ENCODE results near the gene TOP1.
"Not testable (repeated sequence)": the region's sequence is repeated elsewhere in the genome, so short reads cannot be mapped to it uniquely, and the experiment has no call there.

The TOP1 gene

DNA sequence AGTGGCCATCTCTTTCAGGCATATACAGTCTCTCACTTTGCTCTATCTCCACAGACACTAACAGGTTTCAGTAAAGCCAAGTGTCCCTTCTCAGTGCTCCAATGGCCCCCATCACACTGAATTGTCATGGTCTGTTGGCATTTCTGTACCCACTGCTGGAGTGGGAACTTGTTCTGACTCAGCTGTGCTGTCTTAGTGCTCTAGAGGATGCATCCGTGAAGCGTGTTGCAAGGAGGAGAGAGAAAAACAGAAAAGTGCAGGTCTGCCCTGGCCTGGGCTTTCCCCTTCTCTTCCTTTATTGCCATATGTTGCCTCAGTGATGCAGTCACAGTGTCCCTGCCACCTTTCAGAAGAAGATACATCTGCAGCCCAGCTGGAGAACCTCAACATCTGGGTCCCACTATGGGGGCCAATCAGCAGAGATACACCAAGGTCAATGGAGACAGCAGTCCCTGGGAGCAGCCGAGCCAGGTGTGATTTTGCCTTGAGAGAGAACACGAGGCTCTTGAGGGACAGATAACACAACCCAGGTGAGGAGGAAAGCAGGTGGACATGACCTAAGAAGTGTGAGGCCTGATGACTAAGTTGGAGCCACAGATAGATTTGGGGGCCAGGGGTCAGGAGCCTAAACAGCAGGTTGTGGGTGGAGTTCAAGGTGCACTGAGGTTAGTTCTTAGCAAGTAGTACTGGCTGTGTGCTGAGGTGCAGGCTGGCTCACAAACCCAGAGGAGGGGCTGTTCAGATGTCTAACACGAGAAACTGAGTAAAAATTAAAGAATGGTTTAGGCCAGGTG is 103.2 kb downstream of the TOP1 start:
- DNase-seq (ENCODE audit: low spot score), result no peak

- DNase-seq (ENCODE audit: low spot score), result not testable (repeated sequence)
Measured at GRCh38 chr20:41132388-41132775, 103.8 kb downstream of the TOP1 start.

DNA sequence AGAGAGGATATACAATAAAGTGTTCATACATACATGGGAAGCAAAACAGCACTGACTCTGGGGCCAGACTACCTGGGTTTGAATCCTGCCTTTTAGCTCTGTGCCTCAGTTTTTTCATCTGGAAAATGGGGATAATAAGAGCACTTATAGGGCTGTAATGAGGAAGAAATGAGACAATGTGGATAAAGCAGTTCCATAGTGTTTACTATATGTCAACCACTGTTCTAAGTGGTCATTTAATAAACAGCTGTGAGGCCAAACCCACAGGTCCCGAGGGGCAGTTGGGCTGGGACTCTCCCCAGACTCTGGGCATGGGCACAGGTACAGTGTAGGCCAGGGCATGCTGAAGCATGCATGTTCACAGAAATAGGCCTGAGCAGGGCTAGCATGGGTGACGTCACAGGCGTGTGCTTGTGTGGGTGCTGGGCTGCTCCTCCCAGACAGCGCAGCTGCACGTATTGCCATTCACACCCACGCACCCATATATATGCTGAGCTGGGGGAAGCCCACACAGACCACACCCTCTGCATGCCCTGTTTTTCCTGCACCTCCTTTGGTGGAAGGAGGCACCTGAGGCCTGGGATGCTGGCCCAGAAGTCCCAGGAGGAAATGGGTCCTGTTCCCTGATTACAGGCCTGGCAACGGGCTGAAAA is 105.2 kb downstream of the TOP1 start:
- DNase-seq (ENCODE audit: low spot score), result no peak

DNA sequence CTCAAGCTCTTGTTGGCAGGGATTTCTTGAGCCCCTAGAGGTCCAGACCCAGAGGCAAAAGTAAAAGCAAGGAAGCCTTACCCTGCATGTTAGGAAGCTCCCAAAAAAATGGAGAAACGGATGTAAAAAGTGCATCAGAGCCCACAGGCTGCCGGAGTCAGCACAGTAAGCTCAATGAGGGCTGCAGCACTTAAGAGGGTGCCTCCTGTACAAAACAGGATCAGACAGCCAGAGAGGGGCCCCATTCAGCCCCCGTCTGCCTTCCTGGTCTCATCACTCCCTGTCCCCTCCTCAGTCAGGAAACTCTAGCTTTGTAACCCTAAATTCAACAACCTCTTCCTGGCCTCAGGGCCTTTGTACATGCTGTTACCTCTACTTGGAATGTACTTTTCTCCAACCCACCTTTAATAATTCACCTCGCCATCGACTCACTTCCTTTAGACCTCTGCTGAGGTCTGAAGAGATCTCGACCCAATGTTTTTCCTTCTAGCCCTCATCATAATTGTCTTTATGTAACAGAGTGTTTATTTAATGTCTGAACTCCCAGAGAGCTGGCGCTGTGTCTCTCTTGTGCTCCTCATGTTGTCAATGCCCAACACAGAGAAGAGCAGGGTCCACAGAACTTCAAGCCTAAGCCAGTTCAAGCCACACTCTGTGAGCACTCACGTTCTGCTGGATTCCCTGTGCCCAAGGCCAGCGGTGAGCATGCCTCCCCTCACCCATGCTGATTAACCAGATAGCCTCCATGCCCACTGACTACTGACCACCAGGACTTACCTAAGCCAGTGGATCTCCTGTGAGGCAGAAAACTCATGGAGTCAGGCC is 106.0 kb downstream of the TOP1 start:
- no peak for DNase-seq (ENCODE audit: low spot score)

DNA sequence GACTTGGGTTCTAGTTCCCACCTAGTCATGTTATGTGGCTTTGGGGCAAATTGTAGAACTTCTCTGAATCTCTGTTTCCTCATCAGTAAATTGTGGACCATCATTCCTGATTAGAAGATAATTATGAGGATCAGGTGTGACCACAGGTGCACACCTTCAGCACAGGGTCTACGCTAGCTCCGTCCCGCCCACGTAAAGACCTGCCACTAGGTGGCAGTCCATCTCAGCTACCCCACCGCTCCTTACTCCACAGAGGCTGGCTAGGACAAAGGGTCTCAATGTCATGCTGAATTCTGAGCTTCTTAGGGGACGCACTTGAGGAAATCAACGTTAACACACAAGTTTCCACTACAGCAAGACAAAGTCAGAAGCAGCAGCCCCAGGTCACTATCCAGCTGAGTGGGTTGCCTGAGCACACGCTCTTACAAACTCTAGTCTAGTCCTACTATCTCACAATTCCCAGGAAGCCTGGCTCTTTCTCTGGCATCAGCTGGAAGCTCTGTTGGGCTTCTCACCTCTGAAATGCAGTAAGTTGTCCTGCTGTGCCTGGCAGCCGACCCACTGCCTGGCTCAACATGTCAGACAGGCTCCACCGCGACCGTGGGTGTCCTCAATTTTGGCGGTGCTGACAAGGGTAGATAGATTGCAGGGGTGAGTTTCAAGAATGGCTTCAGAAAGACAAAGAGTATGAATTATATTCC is 106.7 kb downstream of the TOP1 start:
- peak; percentile 77 for DNase-seq (ENCODE audit: low spot score)

GRCh38 chr20:41135888-41136679 is 107.5 kb downstream of the TOP1 start:
- DNase-seq (ENCODE audit: low spot score), result no peak

GRCh38 chr20:41136680-41137613 is 108.3 kb downstream of the TOP1 start, which contains the start of gene PLCG1:
Gene PLCG1, plus strand, starts transcription at chr20:41137543. Its CDS starts 99 bp downstream, at chr20:41137642.
- DNase-seq (ENCODE audit: low spot score), result peak; percentile 99

DNA sequence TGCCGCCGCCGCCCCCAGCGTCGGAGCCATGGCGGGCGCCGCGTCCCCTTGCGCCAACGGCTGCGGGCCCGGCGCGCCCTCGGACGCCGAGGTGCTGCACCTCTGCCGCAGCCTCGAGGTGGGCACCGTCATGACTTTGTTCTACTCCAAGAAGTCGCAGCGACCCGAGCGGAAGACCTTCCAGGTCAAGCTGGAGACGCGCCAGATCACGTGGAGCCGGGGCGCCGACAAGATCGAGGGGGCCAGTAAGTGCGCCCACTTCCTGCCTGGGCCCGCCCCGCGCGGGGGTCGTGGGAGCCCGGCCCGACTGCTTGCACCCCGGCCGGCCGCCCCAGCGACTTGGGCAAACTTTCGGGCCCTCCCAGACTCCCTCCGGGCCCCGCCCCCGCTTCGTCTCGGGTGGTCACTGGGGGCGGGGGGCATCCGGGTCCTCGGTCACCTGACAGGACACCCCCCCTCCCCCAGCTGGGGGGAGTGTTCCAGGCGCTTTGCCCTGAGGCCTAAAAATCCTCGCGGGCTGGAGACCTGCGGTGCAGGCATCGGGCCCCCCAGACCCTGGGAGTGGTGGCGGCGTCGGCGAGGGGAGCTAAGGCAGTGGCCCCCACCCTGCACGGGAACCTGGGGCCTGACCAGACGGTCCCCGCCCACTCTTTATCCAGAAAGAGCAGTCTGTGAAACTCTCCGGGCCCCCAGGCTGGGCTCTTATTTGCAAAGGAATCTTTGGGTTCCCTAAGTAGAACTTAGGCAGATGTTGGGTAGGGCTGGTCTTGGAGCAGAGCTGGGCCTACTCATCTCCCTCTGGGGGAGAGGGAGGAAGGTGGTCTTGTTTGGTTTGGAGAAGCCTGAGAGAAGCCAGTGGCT is 109.2 kb downstream of the TOP1 start:
- peak; percentile 80 for DNase-seq (ENCODE audit: low spot score)

DNA sequence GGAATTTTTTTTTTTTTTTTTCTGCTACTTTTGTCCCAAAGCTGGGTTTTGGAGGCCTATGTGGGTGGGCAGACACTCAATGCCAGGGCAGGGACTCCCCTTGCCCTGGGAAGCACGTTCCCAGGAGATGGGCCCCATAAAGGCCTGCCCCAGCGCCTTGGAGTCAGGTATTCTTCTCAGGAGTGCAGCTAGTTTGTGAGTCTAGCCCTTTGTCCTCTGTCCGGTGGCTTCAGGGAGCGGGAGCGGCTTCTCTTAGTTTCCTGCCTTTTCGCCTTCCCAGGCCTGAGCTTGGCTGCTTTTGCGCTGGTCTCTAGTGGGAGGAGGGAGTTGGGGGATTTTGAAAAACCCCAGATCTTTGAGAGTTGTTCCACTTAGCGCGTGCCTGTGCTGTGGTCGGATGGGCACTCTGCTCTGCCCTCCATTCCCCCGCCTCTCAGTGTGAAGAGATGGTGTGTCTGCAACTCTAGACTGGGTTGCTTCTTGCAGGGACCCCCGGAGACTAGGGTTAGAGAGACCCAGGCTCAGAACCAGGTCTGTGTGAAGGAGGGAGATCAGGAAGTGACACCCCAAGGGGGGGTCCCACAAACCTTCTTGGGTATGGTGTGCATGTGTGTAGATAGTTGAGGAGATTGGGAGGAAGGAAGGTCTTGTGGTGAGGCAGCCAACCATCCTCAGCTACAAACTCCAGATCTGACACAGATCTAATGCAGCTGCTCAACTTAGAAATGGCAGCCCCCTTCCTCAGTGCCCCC is 110.0 kb downstream of the TOP1 start:
- no peak for DNase-seq (ENCODE audit: low spot score)

DNA sequence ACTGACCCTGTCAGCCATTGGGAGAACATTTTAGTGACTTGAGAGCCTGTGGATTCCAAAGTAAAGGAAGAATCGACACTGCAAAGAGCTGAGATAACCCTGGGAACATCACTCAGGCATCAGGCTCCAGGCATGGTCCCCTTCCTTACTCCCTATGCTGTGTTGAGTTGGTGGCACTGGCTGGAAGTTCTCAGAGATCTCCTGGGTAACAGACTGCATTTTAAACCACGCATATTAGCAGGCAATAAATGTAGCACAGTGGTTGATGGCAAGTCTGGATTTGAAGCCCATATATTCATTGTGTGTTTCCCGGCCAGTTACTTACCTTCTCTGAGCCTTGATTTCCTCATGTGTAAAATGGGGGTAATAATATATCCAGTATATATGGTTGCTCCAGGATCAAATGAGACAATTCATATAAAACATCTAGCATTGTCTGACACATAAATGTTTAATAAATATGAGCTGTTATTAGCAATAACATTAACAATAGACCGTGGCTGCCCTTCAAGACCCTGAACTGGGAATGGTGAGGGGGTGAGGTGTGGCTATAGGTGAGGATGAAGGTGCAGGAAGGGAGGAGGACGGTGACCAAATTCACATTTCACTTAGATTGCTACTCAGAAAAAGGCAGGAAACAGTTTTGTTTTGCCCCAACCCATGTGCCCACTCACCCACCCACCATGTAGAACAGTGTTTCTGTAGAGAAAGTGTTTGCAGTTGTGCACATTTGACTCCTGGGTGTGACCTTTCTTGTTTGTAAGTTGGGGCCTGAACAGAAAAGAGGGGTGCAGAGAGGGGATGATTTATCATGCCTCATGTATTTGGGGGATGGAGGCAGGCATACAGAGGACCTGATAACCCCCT is 110.8 kb downstream of the TOP1 start:
- DNase-seq (ENCODE audit: low spot score), result no peak

DNA sequence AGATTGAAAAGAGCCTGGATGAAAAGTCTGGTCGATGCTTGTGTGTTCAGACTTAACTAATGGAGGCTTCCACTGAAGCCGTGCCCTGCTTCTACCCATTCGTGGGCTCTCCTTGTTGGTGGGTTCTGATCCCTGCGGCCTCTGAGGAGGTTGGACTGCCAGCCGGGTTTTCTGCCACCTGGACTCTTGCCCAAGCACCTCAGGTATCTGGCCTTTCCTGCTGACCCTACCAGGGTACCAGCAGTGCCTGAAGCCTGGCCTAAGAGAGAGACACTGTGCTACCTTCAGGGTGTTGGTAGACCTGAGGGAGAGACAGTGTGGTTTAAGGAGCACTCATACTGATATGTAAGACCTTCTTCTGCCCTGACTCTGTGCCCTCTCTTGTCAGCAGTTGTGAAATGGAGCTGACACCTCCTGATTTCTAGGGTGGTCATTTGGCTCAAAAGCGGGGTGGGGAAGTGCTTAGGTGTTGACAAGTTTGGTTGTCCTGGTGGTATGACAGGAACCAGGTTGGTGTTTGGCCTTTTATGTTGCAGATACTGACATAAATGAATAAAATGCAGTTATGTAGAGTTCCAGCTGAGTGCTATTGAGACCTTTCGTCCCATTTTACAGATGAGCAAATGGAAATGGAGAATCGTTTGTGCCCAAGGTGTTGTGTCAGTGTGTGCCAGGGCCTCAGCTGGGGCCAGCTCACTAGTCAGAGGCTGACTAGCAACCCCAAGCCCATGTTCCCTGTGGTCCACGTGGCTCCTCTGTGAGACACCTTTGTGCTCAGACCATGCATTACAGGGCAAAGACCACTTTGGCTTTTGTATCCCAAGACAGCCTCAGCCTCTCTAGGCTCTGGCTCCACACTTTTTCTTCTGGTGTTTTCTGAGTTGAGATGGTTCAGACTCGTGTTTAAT is 111.9 kb downstream of the TOP1 start:
- DNase-seq (ENCODE audit: low spot score), result no peak

DNA sequence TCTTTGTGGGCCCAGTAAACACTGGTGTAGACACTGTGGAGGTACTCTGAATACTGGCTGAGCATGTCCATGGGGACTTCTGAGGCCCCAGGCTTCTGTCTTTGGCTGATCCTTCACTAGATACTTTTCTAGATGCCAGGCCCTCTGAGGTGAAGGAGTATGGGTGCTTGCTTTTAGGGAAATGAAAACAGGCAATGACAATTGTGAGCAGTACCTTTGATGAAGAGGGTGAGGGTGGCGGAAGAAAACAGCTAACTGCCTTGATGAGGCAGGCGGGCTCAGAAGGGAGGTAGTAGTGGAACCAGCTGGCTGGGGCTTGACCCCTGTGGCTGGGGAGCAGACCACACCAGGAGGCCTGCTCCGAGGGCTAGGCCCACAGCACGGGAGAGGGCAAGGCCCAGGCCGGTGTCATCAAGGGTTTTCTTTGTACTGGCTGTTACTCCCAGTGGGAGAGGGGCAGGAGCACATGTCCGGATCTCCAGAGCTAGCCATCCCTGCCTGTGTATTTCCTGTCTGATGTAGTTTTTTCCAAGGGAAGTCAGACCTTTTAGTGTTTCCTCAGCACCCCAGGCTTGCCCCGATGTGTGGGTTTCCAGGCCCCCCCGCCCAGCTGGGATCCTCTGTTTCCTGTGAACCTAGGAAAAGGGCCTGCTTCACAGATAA is 112.7 kb downstream of the TOP1 start:
- DNase-seq (ENCODE audit: low spot score), result no peak

- no peak for DNase-seq (ENCODE audit: low spot score)
Measured at GRCh38 chr20:41142245-41142644, 113.6 kb downstream of the TOP1 start.

DNA sequence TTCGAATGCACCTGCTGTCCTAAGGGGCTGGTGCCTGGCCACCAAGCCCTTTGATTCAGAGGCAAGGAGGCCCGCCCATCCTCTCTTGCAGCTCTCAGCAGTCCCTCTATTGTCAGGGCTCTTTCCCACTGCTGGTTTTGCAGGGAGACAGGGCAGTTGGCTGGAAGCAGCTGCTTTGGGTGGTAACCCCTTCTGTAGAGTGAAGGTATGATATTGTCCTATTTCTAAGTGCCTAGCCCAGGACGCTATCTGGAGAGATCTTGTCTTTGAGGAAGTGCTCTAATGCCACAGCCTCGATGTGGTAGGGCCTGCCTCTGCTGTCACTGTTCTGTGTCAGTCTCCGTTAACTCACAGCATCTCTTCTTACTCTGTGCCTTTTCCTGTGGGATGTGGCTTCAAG is 114.3 kb downstream of the TOP1 start:
- no peak for DNase-seq (ENCODE audit: low spot score)

DNA sequence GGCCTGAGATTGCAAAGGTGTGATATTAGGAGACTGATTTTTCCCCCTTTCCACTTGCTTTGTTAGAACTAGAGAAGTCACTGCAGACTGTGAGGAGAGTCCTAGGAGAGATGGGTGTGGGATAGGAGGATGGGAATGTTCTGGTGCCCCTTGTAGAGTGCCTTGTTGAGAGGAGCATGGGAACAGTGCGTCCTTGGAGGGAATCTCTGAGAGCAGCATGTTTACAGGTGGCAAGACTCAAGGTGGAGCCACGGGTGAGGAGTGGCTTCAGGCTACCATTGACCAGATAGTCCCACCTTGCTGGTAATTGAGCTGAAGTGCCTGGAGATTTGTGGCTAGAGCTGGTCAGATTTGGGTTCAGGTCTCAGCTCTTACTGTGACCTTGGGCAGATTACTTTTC is 114.7 kb downstream of the TOP1 start:
- no peak for DNase-seq (ENCODE audit: low spot score)

DNA sequence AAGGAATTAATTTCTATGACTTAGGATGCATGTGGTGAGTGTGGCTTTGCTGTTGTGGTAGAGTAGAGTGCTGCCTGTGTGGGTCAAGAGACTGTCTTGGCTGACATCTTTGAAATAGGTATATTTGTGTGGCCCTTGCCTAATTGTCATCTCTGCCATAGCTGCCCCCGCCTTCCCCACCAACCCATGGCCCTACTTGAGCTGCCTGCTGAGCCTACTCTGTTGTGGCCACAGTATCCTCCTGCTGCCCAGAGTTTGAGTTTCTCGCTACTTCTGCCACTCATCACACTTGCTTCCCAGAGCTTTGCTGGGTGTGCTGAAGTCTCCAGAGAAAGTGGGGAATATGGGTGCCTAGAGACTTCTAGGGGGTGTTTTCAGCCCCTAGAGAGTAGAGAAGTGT is 116.7 kb downstream of the TOP1 start:
- no peak for DNase-seq (ENCODE audit: low spot score)

Measured in D341Med (cell line).